ENCODE results near the gene NUP62.

- TF ChIP-seq CTCF (IDR thresholded peaks at IDR 0.05) (no peak), POLR2A (IDR thresholded peaks at IDR 0.05) (no peak)
These were observed 39.1 kb upstream of the NUP62 start for GRCh38 chr19:49968279-49968922.
